Measurements from ENCODE around the gene MBD3.

The MBD3 gene

GRCh38 chr19:1619094-1619439 lies 26.4 kb upstream of the MBD3 start:
- no peak for DNase-seq (ENCODE audit: extremely low spot score)
- CTCF ChIA-PET, result interaction anchor here (0.5 kb wide), 1 partner anchor 145 kb away, joined by 3 read pairs; no protein-coding TSS in a partner anchor
- POLR2A ChIA-PET, result no interaction called here
- TF ChIP-seq, protein P1, sequence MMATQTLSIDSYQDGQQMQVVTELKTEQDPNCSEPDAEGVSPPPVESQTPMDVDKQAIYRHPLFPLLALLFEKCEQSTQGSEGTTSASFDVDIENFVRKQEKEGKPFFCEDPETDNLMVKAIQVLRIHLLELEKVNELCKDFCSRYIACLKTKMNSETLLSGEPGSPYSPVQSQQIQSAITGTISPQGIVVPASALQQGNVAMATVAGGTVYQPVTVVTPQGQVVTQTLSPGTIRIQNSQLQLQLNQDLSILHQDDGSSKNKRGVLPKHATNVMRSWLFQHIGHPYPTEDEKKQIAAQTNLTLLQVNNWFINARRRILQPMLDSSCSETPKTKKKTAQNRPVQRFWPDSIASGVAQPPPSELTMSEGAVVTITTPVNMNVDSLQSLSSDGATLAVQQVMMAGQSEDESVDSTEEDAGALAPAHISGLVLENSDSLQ (IDR thresholded peaks at IDR 0.05), result no peak
- TF ChIP-seq ARNT (IDR thresholded peaks at IDR 0.05) (no peak), NFRKB (IDR thresholded peaks at IDR 0.05) (no peak), LEF1 (IDR thresholded peaks at IDR 0.05; ENCODE audit: borderline replicate concordance) (no peak), HDGF (IDR thresholded peaks at IDR 0.05; ENCODE audit: borderline replicate concordance) (no peak), ZNF384 (IDR thresholded peaks at IDR 0.05) (no peak), BHLHE40 (IDR thresholded peaks at IDR 0.05; ENCODE audit: borderline replicate concordance) (no peak)

GRCh38 chr19:1618157-1619093 lies 25.8 kb upstream of the MBD3 start:
- ChIA-PET POLR2A (interaction anchor here (0.9 kb wide), 1 partner anchor 13 kb away, joined by 3 read pairs; no protein-coding TSS in a partner anchor), CTCF (interaction anchor here (0.5 kb wide), 1 partner anchor 146 kb away, joined by 3 read pairs; no protein-coding TSS in a partner anchor)
- TF ChIP-seq, protein P1 (IDR thresholded peaks at IDR 0.05), result peak; percentile 38
- TF ChIP-seq NFRKB (IDR thresholded peaks at IDR 0.05), result no peak
- peak; percentile 54 for DNase-seq (ENCODE audit: extremely low spot score)

GRCh38 chr19:1616875-1617274 lies 24.2 kb upstream of the MBD3 start:
- ChIA-PET POLR2A (interaction anchor here (0.9 kb wide), 1 partner anchor 27 kb away, joined by 4 read pairs; no protein-coding TSS in a partner anchor), CTCF (no interaction called here)
- no peak for DNase-seq (ENCODE audit: extremely low spot score)
- TF ChIP-seq ELF4 (IDR thresholded peaks at IDR 0.05) (no peak), BHLHE40 (IDR thresholded peaks at IDR 0.05; ENCODE audit: borderline replicate concordance) (no peak), HDGF (IDR thresholded peaks at IDR 0.05; ENCODE audit: borderline replicate concordance) (no peak), FOXK2 (IDR thresholded peaks at IDR 0.05) (no peak), SP1 (IDR thresholded peaks at IDR 0.05) (no peak), ZNF384 (IDR thresholded peaks at IDR 0.05) (no peak), ARNT (IDR thresholded peaks at IDR 0.05) (no peak), SUZ12 (IDR thresholded peaks at IDR 0.05) (no peak), CTBP1 (IDR thresholded peaks at IDR 0.05; ENCODE audit: borderline replicate concordance) (no peak), TARDBP (IDR thresholded peaks at IDR 0.05) (no peak), NFRKB (IDR thresholded peaks at IDR 0.05) (no peak), L3MBTL2 (conservative IDR thresholded peaks at IDR 0.05) (no peak), LEF1 (IDR thresholded peaks at IDR 0.05; ENCODE audit: borderline replicate concordance) (no peak), FOXM1 (IDR thresholded peaks at IDR 0.05; ENCODE audit: borderline replicate concordance) (no peak), FOXA1 (IDR thresholded peaks at IDR 0.05) (no peak)
- TF ChIP-seq, protein P1 (IDR thresholded peaks at IDR 0.05), result no peak

DNA sequence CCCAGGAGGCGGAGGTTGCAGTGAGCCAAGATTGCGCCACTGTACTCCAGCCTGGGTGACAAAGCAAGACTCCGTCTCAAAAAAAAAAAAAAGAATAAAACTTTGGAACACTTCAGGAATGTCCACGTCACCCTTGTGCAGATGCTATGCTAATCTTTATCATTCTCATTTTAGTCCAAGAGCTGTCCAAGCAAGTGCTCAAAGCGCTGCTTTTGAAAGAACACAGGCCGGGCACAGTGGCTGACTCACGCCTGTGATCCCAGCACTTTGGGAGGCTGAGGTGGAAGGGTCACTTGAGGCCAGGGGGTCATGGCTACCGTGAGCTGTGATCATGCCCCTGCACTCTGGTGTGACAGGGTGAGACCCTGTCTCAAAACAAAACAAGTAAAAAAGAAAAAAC lies 23.7 kb upstream of the MBD3 start:
- POLR2A ChIA-PET, result interaction anchor here (0.9 kb wide), 1 partner anchor 26 kb away, joined by 4 read pairs; no protein-coding TSS in a partner anchor
- TF ChIP-seq ARNT (IDR thresholded peaks at IDR 0.05) (no peak), FOXM1 (IDR thresholded peaks at IDR 0.05; ENCODE audit: borderline replicate concordance) (no peak), SP1 (IDR thresholded peaks at IDR 0.05) (no peak)
- DNase-seq (ENCODE audit: extremely low spot score), result no peak
- CTCF ChIA-PET, result no interaction called here

GRCh38 chr19:1615156-1615765 lies 22.6 kb upstream of the MBD3 start:
- no peak for DNase-seq (ENCODE audit: extremely low spot score)
- POLR2A ChIA-PET, result interaction anchor here (1.5 kb wide), 1 partner anchor 10 kb away, joined by 5 read pairs; the partner anchor contains the start of gene UQCR11
- CTCF ChIA-PET, result no interaction called here
- TF ChIP-seq CTBP1 (IDR thresholded peaks at IDR 0.05; ENCODE audit: borderline replicate concordance) (no peak), ZNF384 (IDR thresholded peaks at IDR 0.05) (no peak), HDGF (IDR thresholded peaks at IDR 0.05; ENCODE audit: borderline replicate concordance) (no peak)
- TF ChIP-seq, protein P1 (IDR thresholded peaks at IDR 0.05), result no peak
